ENCODE measurements around the gene TVP23C.
"Not testable (repeated sequence)": the region's sequence is repeated elsewhere in the genome, so short reads cannot be mapped to it uniquely, and the experiment has no call there.

DNA sequence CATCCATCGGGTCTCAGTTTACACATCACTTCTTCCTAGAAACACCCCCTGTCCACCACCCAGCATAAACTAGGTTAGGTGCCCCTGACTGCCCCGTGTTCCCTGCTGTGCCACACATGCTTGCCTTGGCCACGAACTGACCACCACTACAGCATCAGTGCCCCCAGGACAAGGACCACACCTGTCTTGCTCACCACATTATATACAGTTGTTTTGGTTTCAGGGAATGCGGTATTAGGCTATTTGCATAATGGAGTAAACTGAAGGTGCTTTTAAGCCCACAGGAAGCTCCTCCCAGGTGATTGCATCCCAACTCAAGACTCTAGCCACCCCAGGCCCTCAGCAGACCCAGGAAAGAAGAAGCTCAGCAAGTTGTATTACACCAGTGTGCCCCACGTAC, 20.0 kb upstream of the TVP23C start:
- TF ChIP-seq TARDBP (IDR thresholded peaks at IDR 0.05); FOXM1 (IDR thresholded peaks at IDR 0.05; ENCODE audit: borderline replicate concordance); SUZ12 (IDR thresholded peaks at IDR 0.05): not testable (repeated sequence)

All from HEK293T (cell line).